SK-MEL-5 (cell line): Measurements from ENCODE around the gene HSFX3. TPM values are rescaled to one million over a fixed set of nuclear protein-coding genes. Genes with fewer than 3 reads are reported as not detected.
"Not testable (repeated sequence)": the region's sequence is repeated elsewhere in the genome, so short reads cannot be mapped to it uniquely, and the experiment has no call there.

Source experiments
- DNase-seq: peaks from one replicate; pipeline ENCODE4 v3.0.0-alpha.2; 2016; ENCODE audit warnings: low read depth, low spot score
- in situ Hi-C: cut with HindIII; loops from 2 replicates; pipeline ENCODE4 v1.10.0; 2016; ENCODE audit warnings: low sequenced_read_pairs, high pct_unique_total_duplicates, low pct_unique_long_range_greater_than_20kb
- polyA plus RNA-seq, 2 experiments: library from polyadenylated mRNA; depleted of rRNA; stranded (reverse); fragments of >200 nt; gene quantifications; 2 replicates each; pipeline ENCODE4 v1.2.3, GENCODE V29; 2015
- total RNA-seq: library from RNA; depleted of rRNA; stranded (reverse); fragments of >200 nt; shearing (Covaris generic); gene quantifications from 2 replicates; pipeline ENCODE4 v1.2.3, GENCODE V29; 2014; rRNA removed

Gene HSFX3, protein sequence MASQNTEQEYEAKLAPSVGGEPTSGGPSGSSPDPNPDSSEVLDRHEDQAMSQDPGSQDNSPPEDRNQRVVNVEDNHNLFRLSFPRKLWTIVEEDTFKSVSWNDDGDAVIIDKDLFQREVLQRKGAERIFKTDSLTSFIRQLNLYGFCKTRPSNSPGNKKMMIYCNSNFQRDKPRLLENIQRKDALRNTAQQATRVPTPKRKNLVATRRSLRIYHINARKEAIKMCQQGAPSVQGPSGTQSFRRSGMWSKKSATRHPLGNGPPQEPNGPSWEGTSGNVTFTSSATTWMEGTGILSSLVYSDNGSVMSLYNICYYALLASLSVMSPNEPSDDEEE
- not detected in 2 replicates for total RNA-seq
- not detected in 2 replicates for polyA plus RNA-seq (2015; cell fraction: cytosol; rRNA removed)
- polyA plus RNA-seq (2015; cell fraction: nucleus; rRNA removed), result not detected in 2 replicates

DNA sequence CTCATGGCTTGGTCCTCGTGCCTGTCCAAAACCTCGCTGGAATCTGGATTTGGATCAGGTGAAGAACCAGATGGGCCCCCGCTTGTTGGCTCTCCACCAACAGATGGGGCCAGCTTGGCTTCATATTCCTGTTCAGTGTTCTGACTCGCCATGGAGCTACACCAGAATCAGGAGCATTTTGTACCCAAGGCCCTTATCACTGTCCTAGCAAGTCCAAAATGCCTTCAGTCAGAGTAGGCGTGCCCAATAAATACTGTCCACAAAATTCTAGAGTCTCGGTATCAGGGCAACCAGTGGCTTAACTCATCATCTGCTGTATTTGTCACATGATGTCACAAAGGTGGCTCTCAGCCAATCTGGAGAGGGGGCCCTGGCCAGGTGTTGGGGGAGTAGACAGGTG lies at the start of gene HSFX3:
TSS of gene HSFX3 (minus strand) at position 224 of the 400 bp plus-strand sequence. CDS start at position 152, 72 bp downstream.
- in situ Hi-C loops, DNase-seq: not testable (repeated sequence)

DNA sequence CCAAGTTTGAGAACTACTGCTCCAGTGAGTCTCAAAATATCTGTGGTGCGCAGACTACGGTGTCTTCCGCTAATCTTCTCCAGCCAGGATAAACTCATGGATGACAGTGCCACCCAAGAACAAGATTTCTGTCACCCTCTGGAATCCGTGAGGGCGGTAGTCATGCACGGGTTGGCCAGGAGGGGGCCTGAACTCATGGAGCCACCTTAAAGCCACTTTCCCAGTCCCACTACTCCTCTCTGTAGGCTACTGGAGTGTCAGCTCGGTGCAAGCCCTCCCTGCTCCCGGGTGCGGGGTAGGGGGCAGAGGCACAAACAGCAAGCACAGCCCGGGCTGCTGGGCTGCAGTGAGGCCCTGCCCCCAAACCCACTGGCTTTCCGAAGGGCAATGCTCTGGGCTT lies 48.9 kb upstream of the HSFX3 start:
- in situ Hi-C loops, DNase-seq: not testable (repeated sequence)

GRCh38 chrX:149595943-149596342 lies 46.2 kb upstream of the HSFX3 start:
- in situ Hi-C loops, result not testable (repeated sequence)

GRCh38 chrX:149595214-149595613 lies 45.5 kb upstream of the HSFX3 start, which contains the start of gene HSFX2:
TSS of gene HSFX2 (minus strand) at chrX:149595314. CDS start at chrX:149594700, 614 bp downstream.
- DNase-seq, in situ Hi-C loops: not testable (repeated sequence)

More at GRCh38 chrX:149595943-149596342, 46.2 kb upstream of the HSFX3 start:
- not testable (repeated sequence) for DNase-seq

- DNase-seq, in situ Hi-C loops: not testable (repeated sequence)
Observed at GRCh38 chrX:149590993-149591392, 41.3 kb upstream of the HSFX3 start.

GRCh38 chrX:149587359-149587758 lies 37.6 kb upstream of the HSFX3 start, which contains the start of gene MAGEA9B:
TSS of gene MAGEA9B (minus strand) at chrX:149587459. CDS start at chrX:149583179, 4,280 bp downstream.
- DNase-seq, in situ Hi-C loops: not testable (repeated sequence)

GRCh38 chrX:149585631-149586030 lies 35.9 kb upstream of the HSFX3 start:
- in situ Hi-C loops, DNase-seq: not testable (repeated sequence)

DNA sequence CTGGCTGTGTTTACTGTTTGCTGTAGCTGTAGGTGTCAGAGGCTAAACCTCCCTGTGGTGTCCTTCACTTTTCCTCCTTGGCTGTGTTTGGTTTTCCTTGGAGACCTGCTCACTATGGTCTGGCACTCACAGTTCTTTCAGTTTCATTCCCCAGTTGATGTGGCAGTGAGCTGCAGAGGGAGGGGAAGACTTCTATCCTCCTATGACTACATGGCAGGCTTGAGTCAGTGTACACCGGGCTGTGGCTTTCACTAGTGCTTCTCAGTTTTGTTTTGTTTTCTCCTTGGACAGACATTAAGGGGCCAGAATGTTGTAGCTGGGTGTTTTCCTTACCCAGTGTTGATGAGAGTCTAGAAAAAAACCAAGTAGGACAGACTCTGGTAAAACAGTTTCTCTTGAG lies 23.7 kb upstream of the HSFX3 start:
- in situ Hi-C loops, DNase-seq: not testable (repeated sequence)

GRCh38 chrX:149572743-149573142 lies 23.0 kb upstream of the HSFX3 start:
- in situ Hi-C loops, result no loop called here
- no peak for DNase-seq

DNA sequence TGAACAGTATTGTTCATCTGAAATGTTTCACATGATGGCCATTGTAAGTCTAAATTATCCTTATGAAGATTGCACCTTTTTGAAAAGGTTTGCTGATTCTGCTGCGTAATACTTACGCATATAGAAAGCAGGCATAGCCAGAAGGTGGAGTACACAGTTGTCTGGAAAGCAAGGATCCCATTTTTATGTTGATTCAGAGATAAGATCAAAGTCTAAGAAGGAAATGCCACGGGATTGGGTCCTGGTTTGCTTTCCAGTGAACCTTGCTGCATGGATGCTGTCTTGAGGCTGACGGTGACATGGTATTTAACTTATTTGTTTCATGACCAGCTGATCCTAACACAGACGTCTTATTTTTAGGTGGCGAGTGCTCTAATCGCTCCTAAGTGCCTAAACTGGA lies 22.0 kb upstream of the HSFX3 start:
- DNase-seq, result no peak
- in situ Hi-C loops, result no loop called here

- DNase-seq, result peak; percentile 71
- in situ Hi-C loops, result no loop called here
Observed at GRCh38 chrX:149570668-149571067, 20.9 kb upstream of the HSFX3 start.

- DNase-seq, result no peak
- in situ Hi-C loops, result no loop called here
Observed at GRCh38 chrX:149569770-149570169, 20.0 kb upstream of the HSFX3 start.

DNA sequence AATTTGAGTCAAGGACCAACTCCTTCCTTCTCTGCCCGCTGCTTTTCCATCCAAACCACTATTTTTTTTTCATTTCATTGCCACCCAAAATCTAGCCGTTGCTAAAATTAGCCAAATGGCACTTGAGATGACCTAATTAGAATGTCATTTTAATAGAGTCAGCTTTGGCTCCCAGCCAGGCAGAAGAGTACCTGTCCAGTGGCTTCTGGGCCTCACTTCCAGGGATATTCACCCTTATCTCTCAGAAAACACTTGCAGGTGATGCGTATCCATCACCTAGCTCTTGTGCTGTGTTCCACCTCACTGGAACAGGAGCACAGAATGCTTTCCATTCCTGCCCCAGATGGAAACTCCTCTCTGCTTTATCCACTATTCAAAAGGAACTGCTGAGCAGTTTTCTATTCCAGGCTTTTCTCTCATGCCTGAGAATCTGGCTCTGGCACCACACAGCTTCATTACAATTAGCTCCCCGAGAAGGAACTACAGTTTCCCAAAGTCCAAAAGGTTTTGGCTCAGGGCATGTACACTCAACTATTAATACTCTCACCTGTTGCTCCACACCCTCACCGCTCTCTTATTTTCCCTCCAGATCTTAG lies 19.1 kb upstream of the HSFX3 start:
- in situ Hi-C loops, result no loop called here
- no peak for DNase-seq

- in situ Hi-C loops, result no loop called here
- DNase-seq, result no peak
Observed at GRCh38 chrX:149567621-149568417, 18.1 kb upstream of the HSFX3 start.

DNA sequence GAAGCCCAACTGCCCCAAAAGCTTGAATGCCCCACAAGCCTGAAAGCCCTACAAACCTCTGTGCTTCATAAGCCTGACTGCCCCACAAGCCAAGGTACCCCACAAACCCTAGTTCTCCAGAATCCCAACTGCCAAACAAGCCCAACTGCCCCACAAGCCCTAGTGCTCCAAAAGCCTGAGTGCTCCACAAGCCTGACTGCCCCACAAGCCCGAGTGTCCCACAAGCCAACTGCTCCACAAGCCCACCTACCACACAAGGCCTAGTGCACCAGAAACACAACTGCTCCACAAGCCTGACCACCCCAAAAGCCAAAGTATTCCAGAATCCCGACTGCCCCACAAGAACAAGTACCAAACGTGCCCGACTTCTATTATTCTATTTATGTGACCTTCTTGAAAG lies 13.6 kb upstream of the HSFX3 start:
- in situ Hi-C loops, result no loop called here
- DNase-seq, result no peak

DNA sequence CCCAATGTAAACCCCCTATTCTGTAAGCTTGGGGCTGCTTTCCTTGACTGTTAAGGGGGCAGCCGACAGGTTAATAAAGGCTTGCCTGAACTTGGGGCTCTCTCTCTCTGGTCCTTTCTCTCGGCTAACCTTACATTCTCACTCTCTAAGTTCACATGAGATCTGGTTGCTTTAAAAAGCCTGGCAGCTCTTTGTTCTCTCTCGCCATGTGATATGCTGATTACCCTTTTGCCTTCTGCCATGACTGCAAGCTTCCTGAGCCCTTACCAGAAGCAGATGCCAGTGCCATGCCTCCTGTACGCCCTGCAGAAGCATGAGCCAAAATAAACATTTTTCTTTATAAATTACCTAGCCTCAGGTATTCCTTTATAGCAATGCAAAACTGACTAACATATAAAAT lies 5.5 kb upstream of the HSFX3 start:
- in situ Hi-C loops, DNase-seq: not testable (repeated sequence)

- in situ Hi-C loops, DNase-seq: not testable (repeated sequence)
Observed at GRCh38 chrX:149551939-149552248, 2.2 kb upstream of the HSFX3 start.
